Smooth muscle cell (in vitro differentiated cells): ENCODE measurements around the gene CSRP1. TPM values are rescaled to one million over a fixed set of nuclear protein-coding genes. Genes with fewer than 3 reads are reported as not detected.
"Not testable (repeated sequence)": the region's sequence is repeated elsewhere in the genome, so short reads cannot be mapped to it uniquely, and the experiment has no call there.

Experiments
- DNase-seq: peaks from one replicate; lab custom pipeline; 2025; ENCODE audit not compliant: unreplicated experiment; lab: John Stamatoyannopoulos, UW
- H2AFZ ChIP-seq: fragments of 200-600 bp; sonication (generic); 2 replicates; pipeline ENCODE4 v1.6.0; 2016; ENCODE audit warnings: antibody characterized with exemption, low read depth, mild to moderate bottlenecking
- H3F3A ChIP-seq: fragments of 200-600 bp; sonication (generic); 2 replicates; pipeline ENCODE4 v1.6.0; 2017; ENCODE audit warnings: antibody characterized with exemption, low read depth
- H3K27ac ChIP-seq: fragments of 200-600 bp; sonication (generic); 2 replicates; pipeline ENCODE4 v1.5.1; 2016; ENCODE audit warnings: low read depth, mild to moderate bottlenecking
- H3K27me3 ChIP-seq: fragments of 200-600 bp; sonication (generic); 2 replicates; pipeline ENCODE4 v1.6.1; 2016; ENCODE audit warnings: low read depth, mild to moderate bottlenecking
- H3K36me3 ChIP-seq: fragments of 200-600 bp; sonication (generic); 2 replicates; pipeline ENCODE4 v1.5.1; 2016; ENCODE audit warnings: low read depth
- H3K4me1 ChIP-seq: fragments of 200-600 bp; sonication (generic); 2 replicates; pipeline ENCODE4 v1.5.1; 2016; ENCODE audit warnings: low read depth
- H3K4me2 ChIP-seq: fragments of 200-600 bp; sonication (generic); 2 replicates; pipeline ENCODE4 v1.6.0; 2016; ENCODE audit warnings: mild to moderate bottlenecking
- H3K4me3 ChIP-seq: fragments of 200-600 bp; sonication (generic); 2 replicates; pipeline ENCODE4 v1.5.1; 2016; ENCODE audit warnings: mild to moderate bottlenecking
- H3K79me2 ChIP-seq: fragments of 200-600 bp; sonication (generic); 2 replicates; pipeline ENCODE4 v1.6.0; 2016; ENCODE audit warnings: low read depth, mild to moderate bottlenecking
- H3K9ac ChIP-seq: fragments of 200-600 bp; sonication (generic); 2 replicates; pipeline ENCODE4 v1.6.0; 2016; ENCODE audit warnings: low read depth
- H3K9me3 ChIP-seq: fragments of 200-600 bp; sonication (generic); replicated peaks from 2 replicates; pipeline ENCODE4 v1.5.1; 2016; ENCODE audit warnings: low read depth
- H4K20me1 ChIP-seq: fragments of 200-600 bp; sonication (generic); 2 replicates; pipeline ENCODE4 v1.6.0; 2016; ENCODE audit warnings: low read depth
- CTCF ChIP-seq: fragments of 200-600 bp; sonication (generic); IDR thresholded peaks from 2 replicates; pipeline ENCODE4 v1.5.1; 2017; ENCODE audit warnings: borderline replicate concordance, mild to moderate bottlenecking, antibody characterized with exemption; ENCODE audit not compliant: insufficient read depth, poor library complexity, severe bottlenecking
- WGBS: methylation state at CpG from one replicate; pipeline ENCODE4 v1.1.7; 2016; ENCODE audit warnings: low lambda C conversion rate; 5-methylcytosine and 5-hydroxymethylcytosine counted together
- polyA plus RNA-seq: library from polyadenylated mRNA; unstranded; fragments of >200 nt; fragmentation: Nextera tagmentation; extraction: Ambion mirVana; gene quantifications from 2 replicates; pipeline ENCODE4 v1.2.1, GENCODE V29; 2016
- total RNA-seq: library from RNA; depleted of rRNA; stranded (reverse); fragments of >200 nt; gene quantifications from 2 replicates; pipeline ENCODE4 v1.2.3, GENCODE V29; 2014

Gene CSRP1
- total and polyA plus RNA-seq, 2 experiments from 2014 or later = 202 to 345 TPM

DNA sequence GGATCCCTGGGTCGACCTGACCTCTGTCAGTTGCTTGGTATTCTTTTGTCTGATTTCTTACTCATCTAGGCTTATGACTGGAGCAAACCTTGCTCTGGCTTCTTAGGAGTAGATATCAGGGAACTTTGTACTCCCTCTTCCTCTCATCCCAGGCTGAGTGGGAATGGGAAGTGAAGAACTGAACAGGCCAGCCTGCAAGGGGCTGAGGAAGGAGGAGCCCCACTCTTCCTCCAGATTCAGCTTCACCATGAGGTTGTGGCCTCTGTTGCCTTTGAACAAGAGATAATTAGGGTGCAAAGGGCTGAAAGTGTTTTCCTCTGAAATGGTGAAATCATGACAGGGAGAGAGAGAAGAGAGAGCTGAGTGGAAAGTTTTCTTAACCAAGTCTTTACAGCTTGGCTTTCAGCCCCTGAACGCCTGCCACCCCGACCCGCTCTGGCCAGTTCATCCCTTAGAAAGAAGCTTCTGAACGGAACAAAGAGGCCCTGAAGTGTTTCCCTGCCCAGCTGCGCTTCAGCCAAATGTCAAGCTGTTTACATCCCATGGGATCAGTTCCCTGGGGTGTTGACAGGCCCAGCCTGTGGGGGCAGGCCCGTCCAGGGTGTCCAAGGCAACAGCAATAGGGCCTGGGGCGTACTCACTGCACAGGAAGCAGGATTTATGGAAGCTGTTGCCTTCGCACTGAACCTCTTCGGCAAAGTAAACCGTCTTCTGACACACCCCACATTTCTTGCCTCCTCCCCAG lies 11.2 kb downstream of the CSRP1 start:
- Histone ChIP-seq H3K4me2 (peak overlapping the region; percentile 68), H3K79me2 (peaks cover 72% of the 10 kb centered on the region), H3K27me3 (no peaks in the 10 kb centered on the region), H3K36me3 (peaks cover 5% of the 10 kb centered on the region), H2AFZ (no peak overlapping the region), H3K4me1 (peaks cover 37% of the 10 kb centered on the region), H4K20me1 (peaks cover 87% of the 10 kb centered on the region), H3K9me3 (no peaks in the 10 kb centered on the region), H3K27ac (peak overlapping the region; percentile 82), H3K4me3 (no peak overlapping the region), H3K9ac (peak overlapping the region; percentile 61), H3F3A (peaks cover 31% of the 10 kb centered on the region)
- no peak for DNase-seq
- 19% methylated on average over 11 of the region's 11 CpGs for WGBS
- TF ChIP-seq CTCF = no peak

DNA sequence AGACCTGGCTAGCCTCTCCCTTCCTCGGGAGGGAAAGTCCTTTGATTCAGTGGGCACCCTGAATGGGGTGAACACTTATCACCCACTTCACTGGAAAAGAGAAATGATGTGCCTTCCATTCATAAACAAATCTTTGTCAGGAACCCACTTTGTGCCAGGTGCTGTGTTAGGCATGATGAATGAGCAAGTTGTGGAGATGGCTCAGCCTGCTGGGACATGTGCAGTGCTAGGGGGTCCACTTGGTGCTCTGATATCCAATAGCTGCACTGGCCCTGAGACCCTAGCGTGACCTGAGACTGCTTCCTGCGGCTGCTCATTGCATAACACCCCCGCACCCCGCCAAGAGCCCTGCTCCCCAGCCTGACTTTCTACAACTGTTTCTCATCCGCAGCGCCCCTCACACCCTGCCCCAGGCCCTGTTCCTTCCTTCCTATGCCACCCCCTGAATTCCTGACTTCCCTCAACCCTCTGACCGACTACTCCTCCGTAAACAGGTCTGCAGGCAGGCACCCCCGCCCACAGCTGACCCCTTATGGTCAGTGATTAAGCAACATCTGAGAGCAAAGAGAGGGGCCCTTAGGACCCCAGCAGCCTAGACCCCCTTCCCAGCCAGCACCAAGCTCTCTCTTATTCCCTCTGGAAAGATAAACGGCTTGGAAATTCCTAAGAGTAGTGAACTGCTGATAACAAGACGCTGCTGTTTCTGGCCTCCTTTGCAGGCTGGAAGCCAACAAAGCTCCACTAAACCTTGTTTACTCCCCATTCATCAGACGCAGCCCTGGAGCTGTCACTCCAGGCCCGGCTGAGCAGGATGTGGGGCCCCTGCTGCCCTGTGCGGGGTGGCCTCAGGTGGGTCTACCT lies 12.9 kb downstream of the CSRP1 start:
- Histone ChIP-seq H3K27ac (peak overlapping the region; percentile 82), H4K20me1 (peaks cover 88% of the 10 kb centered on the region), H3K36me3 (peaks cover 5% of the 10 kb centered on the region), H3K27me3 (no peaks in the 10 kb centered on the region), H3K9me3 (no peaks in the 10 kb centered on the region), H3K4me2 (peak overlapping the region; percentile 78), H3K9ac (no peak overlapping the region), H3F3A (peaks cover 42% of the 10 kb centered on the region), H2AFZ (no peak overlapping the region), H3K4me3 (no peak overlapping the region), H3K79me2 (peaks cover 61% of the 10 kb centered on the region), H3K4me1 (peaks cover 28% of the 10 kb centered on the region)
- 28% methylated on average over 11 of the region's 15 CpGs for WGBS
- no peak for DNase-seq
- TF ChIP-seq CTCF = no peak

DNA sequence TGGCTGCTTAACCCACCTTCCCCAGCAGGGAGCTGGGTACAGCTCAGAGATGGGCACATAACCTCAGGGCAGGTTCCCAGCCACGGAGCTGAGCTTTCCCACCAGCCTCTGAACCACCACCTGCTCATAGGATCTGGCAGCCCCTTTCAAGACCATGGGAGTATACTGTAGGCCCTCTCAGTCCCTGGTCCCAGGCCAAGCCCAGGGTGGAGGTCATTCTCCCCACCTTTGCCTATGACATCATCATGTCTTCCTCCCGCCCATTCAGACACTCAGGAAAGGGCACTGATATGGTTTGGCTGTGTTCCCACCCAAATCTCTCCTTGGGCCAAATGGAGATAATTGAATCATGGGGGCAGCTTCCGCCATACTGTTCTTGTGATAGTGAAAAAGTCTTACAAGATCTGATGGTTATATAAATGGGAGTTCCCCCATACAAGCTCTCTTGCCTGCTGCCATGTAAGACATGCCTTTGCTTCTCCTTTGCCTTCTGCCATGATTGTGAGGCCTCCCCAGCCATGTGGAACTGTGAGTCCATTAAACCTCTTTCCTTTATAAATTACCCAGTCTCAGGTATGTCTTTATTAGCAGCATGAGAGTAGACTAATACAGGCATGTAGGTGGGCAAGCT lies 13.8 kb downstream of the CSRP1 start:
- Histone ChIP-seq H4K20me1 (peaks cover 82% of the 10 kb centered on the region), H3K79me2 (peaks cover 52% of the 10 kb centered on the region), H3K4me1 (peaks cover 28% of the 10 kb centered on the region), H3K27ac (peak overlapping the region; percentile 82), H3F3A (peaks cover 45% of the 10 kb centered on the region)
- H3K4me2 ChIP-seq, H3K36me3 ChIP-seq, H3K27me3 ChIP-seq, H3K9ac ChIP-seq, H2AFZ ChIP-seq, H3K4me3 ChIP-seq, DNase-seq, H3K9me3 ChIP-seq: not testable (repeated sequence)
- WGBS = 94% methylated on average over 3 of the region's 3 CpGs

DNA sequence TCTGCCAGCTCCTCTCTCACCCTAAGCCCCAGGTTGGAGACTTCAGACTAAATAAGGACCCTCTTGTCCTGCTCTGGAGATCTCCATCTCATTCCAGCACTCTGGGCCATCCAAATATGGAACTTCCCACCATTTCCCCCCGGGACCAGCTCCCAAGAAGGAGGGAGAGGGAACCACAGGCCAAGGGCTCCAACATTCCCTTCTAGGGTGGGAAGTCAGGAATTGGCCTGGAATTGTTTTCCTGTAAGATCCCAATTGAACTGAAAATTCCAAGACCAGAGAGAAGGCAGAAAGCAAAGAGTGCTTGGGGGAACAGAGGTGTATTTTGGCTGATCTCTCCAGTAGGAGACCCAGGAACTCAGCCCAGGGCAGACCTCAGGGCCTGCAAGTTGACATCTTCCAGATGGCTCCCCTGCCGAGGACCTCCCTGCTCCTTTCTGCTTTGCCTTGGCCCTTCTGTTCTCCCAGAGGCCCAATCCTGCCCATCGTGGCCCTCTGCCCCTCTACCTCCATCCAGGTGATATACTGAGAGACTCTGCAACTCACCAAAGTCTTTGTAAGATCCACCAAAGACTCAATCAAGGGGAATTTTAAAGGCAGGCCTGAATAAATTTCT lies 14.9 kb downstream of the CSRP1 start:
- no peaks in the 10 kb centered on the region for H3K9me3 ChIP-seq
- H3K79me2 ChIP-seq = peaks cover 42% of the 10 kb centered on the region
- peaks cover 28% of the 10 kb centered on the region for H3K4me1 ChIP-seq
- no peak overlapping the region for H3K4me3 ChIP-seq
- no peaks in the 10 kb centered on the region for H3K27me3 ChIP-seq
- peaks cover 51% of the 10 kb centered on the region for H3F3A ChIP-seq
- DNase-seq = no peak
- H3K36me3 ChIP-seq = peaks cover 5% of the 10 kb centered on the region
- H3K4me2 ChIP-seq = no peak overlapping the region
- no peak overlapping the region for H2AFZ ChIP-seq
- no peak overlapping the region for H3K9ac ChIP-seq
- H3K27ac ChIP-seq = peak overlapping the region; percentile 4
- peaks cover 72% of the 10 kb centered on the region for H4K20me1 ChIP-seq
- no peak for TF ChIP-seq CTCF
- WGBS = 57% methylated on average over 3 of the region's 3 CpGs
